PC-9 (cell line): ENCODE measurements around the gene RIC3.

Experiments used
- CTCF ChIP-seq: fragments of 200-600 bp; sonication (generic); conservative IDR thresholded peaks from 2 replicates; pipeline ENCODE4 v1.6.1; 2017; ENCODE audit warnings: mixed run types, antibody characterized with exemption, mild to moderate bottlenecking, moderate library complexity
- EZH2 ChIP-seq: fragments of 200-600 bp; sonication (generic); IDR thresholded peaks from 2 replicates; pipeline ENCODE4 v1.8.0; 2017; ENCODE audit warnings: antibody characterized with exemption, low read depth

GRCh38 chr11:8086571-8086970 is 82.3 kb downstream of the RIC3 start:
- TF ChIP-seq EZH2, result no peak
- no peak for TF ChIP-seq CTCF
